Nephron progenitor cell (in vitro differentiated cells): ENCODE results near the gene AKAP8.
"Not testable (repeated sequence)": the region's sequence is repeated elsewhere in the genome, so short reads cannot be mapped to it uniquely, and the experiment has no call there.

ENCODE experiments used
- DNase-seq: peaks from one replicate; pipeline ENCODE4 v3.0.0; 2021
- H3K27ac Mint-ChIP-seq: 2 replicates; pipeline ENCODE4 v1.8.0; 2021; ENCODE audit warnings: mild to moderate bottlenecking, moderate library complexity, mixed read lengths
- H3K27me3 Mint-ChIP-seq: 2 replicates; pipeline ENCODE4 v1.8.0; 2021; ENCODE audit warnings: mild to moderate bottlenecking, low read depth, mixed read lengths; ENCODE audit not compliant: poor library complexity
- H3K36me3 Mint-ChIP-seq: 2 replicates; pipeline ENCODE4 v1.8.0; 2021; ENCODE audit warnings: low read depth, mixed read lengths
- H3K4me1 Mint-ChIP-seq: 2 replicates; pipeline ENCODE4 v1.8.0; 2021; ENCODE audit warnings: mixed read lengths
- H3K4me3 Mint-ChIP-seq: 2 replicates; pipeline ENCODE4 v1.8.0; 2021; ENCODE audit warnings: mild to moderate bottlenecking, moderate library complexity, mixed read lengths
- H3K9me3 Mint-ChIP-seq: 2 replicates; pipeline ENCODE4 v1.8.0; 2021; ENCODE audit warnings: mild to moderate bottlenecking, moderate library complexity, mixed read lengths
- TF ChIP-seq, protein P1 (sequence below): fragments of 200-600 bp; sonication (generic); IDR thresholded peaks from 2 replicates; pipeline ENCODE4 v1.5.0; 2021; ENCODE audit warnings: antibody characterized with exemption

AKAP8 gene

GRCh38 chr19:15367439-15367838, 12.1 kb downstream of the AKAP8 start:
- H3K4me3 Mint-ChIP-seq = no peak overlapping the region
- TF ChIP-seq, protein P1, sequence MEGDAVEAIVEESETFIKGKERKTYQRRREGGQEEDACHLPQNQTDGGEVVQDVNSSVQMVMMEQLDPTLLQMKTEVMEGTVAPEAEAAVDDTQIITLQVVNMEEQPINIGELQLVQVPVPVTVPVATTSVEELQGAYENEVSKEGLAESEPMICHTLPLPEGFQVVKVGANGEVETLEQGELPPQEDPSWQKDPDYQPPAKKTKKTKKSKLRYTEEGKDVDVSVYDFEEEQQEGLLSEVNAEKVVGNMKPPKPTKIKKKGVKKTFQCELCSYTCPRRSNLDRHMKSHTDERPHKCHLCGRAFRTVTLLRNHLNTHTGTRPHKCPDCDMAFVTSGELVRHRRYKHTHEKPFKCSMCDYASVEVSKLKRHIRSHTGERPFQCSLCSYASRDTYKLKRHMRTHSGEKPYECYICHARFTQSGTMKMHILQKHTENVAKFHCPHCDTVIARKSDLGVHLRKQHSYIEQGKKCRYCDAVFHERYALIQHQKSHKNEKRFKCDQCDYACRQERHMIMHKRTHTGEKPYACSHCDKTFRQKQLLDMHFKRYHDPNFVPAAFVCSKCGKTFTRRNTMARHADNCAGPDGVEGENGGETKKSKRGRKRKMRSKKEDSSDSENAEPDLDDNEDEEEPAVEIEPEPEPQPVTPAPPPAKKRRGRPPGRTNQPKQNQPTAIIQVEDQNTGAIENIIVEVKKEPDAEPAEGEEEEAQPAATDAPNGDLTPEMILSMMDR = no peak
- peaks cover 73% of the 10 kb centered on the region for H3K36me3 Mint-ChIP-seq
- peaks cover 3% of the 10 kb centered on the region for H3K27me3 Mint-ChIP-seq
- H3K9me3 Mint-ChIP-seq = peaks cover 24% of the 10 kb centered on the region
- H3K4me1 Mint-ChIP-seq = no peaks in the 10 kb centered on the region
- no peak overlapping the region for H3K27ac Mint-ChIP-seq
- DNase-seq = no peak

DNA sequence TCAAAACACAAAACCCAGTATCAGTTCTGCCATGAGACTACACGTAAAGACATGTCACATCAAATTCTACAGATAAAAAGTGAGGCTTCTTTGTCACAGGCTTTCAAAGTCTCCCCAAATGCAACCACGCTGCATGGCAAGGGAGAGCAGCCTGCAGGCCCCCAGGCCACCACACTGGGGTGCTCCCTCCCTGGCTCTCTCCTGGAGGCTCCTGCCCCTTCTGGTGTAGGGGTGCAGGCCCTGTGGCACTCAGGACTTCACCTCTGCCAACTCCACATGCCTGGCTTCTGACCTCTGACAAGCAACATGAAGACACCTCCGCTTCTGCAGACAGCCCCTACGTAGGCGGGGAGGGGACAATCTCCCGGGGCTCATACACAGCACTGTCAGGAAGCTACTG, 14.3 kb downstream of the AKAP8 start:
- TF ChIP-seq, protein P1 = no peak
- Mint-ChIP-seq H3K27ac (no peak overlapping the region), H3K4me3 (no peak overlapping the region), H3K9me3 (peaks cover 34% of the 10 kb centered on the region), H3K36me3 (peaks cover 80% of the 10 kb centered on the region), H3K27me3 (peaks cover 7% of the 10 kb centered on the region), H3K4me1 (no peaks in the 10 kb centered on the region)
- no peak for DNase-seq

- Mint-ChIP-seq H3K9me3 (peaks cover 34% of the 10 kb centered on the region), H3K36me3 (peaks cover 85% of the 10 kb centered on the region)
- not testable (repeated sequence) for H3K27me3 Mint-ChIP-seq, DNase-seq, H3K27ac Mint-ChIP-seq, H3K4me1 Mint-ChIP-seq, H3K4me3 Mint-ChIP-seq
Measured at GRCh38 chr19:15363791-15364190, 15.8 kb downstream of the AKAP8 start.

GRCh38 chr19:15363048-15363447, 16.5 kb downstream of the AKAP8 start:
- H3K4me1 Mint-ChIP-seq, H3K27ac Mint-ChIP-seq, H3K27me3 Mint-ChIP-seq, DNase-seq, H3K4me3 Mint-ChIP-seq: not testable (repeated sequence)
- peaks cover 85% of the 10 kb centered on the region for H3K36me3 Mint-ChIP-seq
- H3K9me3 Mint-ChIP-seq = peaks cover 34% of the 10 kb centered on the region

DNA sequence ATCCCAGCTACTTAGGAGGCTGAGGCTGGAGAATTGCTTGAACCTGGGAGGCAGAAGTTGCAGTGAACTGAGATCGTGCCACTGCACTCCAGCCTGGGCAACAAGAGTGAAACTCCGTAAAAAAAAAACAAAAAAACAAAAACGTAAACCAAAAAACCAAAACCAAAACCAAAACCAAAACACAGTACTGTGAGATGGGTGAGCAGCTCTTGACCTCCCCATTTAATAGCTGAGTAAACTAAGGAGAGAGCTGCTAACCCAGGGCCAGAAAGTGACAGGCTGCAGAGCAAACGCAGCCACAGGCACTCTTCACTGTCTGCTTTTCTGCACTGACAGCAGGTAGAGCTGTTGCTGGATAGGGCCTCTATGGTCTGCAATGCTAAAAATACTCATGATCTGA, 19.6 kb downstream of the AKAP8 start:
- H3K4me1 Mint-ChIP-seq, H3K4me3 Mint-ChIP-seq, DNase-seq, H3K27me3 Mint-ChIP-seq, H3K27ac Mint-ChIP-seq: not testable (repeated sequence)
- Mint-ChIP-seq H3K36me3 (peaks cover 75% of the 10 kb centered on the region), H3K9me3 (peaks cover 27% of the 10 kb centered on the region)

DNA sequence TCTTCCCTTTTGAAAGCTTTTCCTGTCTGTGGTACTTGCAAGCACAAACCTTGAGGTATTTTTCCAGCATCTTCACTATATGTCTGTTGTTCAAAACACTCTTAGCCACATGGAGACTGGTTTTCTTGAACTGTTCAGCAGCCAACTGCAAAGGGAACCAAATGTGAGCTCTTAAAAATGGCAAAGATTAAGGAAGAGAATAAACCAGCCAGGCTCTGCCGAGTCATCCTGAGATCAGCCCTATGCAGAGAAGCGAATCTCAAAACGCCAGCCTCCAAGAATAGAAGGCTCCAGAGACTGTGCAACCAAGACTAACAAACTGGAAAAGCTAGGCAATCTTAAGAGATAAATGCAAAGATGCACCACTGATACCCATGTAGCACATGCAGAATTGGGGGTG, 20.7 kb downstream of the AKAP8 start:
- TF ChIP-seq, protein P1 = no peak
- H3K9me3 Mint-ChIP-seq = peaks cover 18% of the 10 kb centered on the region

DNA sequence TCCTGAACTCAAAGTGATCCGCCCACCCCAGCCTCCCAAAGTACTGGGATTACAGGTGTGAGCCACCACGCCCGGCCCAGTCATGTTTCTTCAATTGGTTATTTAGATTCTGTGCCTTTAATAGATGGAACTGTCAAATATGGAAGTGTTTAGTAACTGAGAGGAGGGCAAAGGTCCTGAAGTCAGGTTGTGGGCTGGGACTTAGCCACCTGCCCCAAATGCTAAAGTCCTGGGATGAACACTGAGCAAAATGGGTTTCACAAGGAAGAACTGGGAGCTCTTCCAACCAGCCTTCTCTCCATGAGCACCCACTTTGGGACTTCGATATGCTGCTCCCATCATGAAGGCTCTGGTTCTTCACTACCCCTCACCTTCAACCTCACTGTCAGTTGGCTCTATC, 21.7 kb downstream of the AKAP8 start:
- TF ChIP-seq, protein P1 = no peak
- no peak for DNase-seq
- no peak overlapping the region for H3K4me3 Mint-ChIP-seq
- peaks cover 75% of the 10 kb centered on the region for H3K36me3 Mint-ChIP-seq
- peaks cover 9% of the 10 kb centered on the region for H3K27me3 Mint-ChIP-seq
- no peaks in the 10 kb centered on the region for H3K4me1 Mint-ChIP-seq
- H3K9me3 Mint-ChIP-seq = peaks cover 12% of the 10 kb centered on the region
- H3K27ac Mint-ChIP-seq = peak overlapping the region; percentile 12

More for the DNA sequence above, 20.7 kb downstream of the AKAP8 start:
- DNase-seq = no peak
- Mint-ChIP-seq H3K4me3 (no peak overlapping the region), H3K27me3 (peaks cover 9% of the 10 kb centered on the region), H3K4me1 (no peaks in the 10 kb centered on the region), H3K27ac (peak overlapping the region; percentile 12), H3K36me3 (peaks cover 76% of the 10 kb centered on the region)
